Endothelial cell of umbilical vein (primary cell): ENCODE data around the gene KCNG2.

ENCODE experiments used
- EZH2 ChIP-seq: IDR thresholded peaks from 2 replicates; pipeline ENCODE4 v1.6.1; 2012; ENCODE audit warnings: borderline replicate concordance, low read depth, mild to moderate bottlenecking, moderate library complexity, low read length, inconsistent platforms; ENCODE audit not compliant: severe bottlenecking
- POLR2A ChIP-seq: IDR thresholded peaks from 2 replicates; pipeline ENCODE4 v1.6.1; 2012; ENCODE audit warnings: low read depth, mild to moderate bottlenecking, control low read depth, low read length

- TF ChIP-seq POLR2A (no peak), EZH2 (no peak)
Observed at GRCh38 chr18:79889569-79889968, 91.8 kb downstream of the KCNG2 start.
